Fibroblast of lung (primary cell): Measurements from ENCODE around the gene PXYLP1.

Source experiments
- EZH2 ChIP-seq: IDR thresholded peaks from 2 replicates; pipeline ENCODE4 v1.5.1; 2012; ENCODE audit warnings: low read length, control low read depth, mild to moderate bottlenecking; ENCODE audit errors: missing control alignments
- TF ChIP-seq, protein P1 (sequence below), 2 donors: IDR thresholded peaks in 1 of 2; conservative IDR thresholded peaks in 1 of 2; 1 replicate in 1 of 2; 2 replicates in 1 of 2; pipeline ENCODE4 v1.5.1; 2011 to 2012; ENCODE audit warnings: low read length in 2 of 2, control low read depth in 1 of 2, inconsistent platforms in 1 of 2, low read depth in 1 of 2, mild to moderate bottlenecking in 1 of 2

DNA sequence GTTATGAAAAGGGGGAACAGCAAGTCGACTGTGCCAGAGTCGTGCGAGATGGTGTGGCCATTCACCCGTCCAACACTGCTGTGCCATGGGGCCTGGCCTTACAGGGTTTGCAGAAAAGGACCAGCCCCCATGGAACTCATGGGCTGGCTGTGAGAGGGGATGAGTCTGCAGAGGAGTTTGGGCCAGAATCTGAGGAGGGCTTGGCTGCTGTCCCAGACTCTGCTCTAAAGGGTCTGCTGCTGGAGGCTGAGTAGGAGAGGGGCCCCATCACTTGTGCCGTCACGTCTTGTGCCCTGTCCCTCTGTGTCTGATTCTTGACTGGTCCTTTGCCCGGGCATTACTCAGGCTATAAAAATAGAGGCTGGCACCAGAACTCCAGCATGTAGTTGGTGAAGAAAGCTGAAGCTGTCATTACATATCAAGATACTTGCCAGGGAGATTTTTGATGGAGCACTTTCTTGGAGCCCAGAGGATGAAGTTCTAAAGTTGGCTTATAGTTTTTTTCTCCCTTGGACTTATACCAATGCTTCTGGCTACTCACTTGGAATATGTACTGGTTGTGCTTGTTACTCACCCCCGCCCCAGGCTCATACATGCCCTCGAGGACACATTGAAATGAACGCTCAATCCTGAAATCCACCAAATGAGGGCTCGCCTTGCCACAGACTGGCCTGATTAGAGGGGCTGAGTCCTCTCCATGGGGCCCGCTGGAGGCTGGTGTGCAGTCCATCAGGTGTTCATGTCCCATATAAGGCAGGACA, 10.2 kb downstream of the PXYLP1 start:
- TF ChIP-seq, protein P1, sequence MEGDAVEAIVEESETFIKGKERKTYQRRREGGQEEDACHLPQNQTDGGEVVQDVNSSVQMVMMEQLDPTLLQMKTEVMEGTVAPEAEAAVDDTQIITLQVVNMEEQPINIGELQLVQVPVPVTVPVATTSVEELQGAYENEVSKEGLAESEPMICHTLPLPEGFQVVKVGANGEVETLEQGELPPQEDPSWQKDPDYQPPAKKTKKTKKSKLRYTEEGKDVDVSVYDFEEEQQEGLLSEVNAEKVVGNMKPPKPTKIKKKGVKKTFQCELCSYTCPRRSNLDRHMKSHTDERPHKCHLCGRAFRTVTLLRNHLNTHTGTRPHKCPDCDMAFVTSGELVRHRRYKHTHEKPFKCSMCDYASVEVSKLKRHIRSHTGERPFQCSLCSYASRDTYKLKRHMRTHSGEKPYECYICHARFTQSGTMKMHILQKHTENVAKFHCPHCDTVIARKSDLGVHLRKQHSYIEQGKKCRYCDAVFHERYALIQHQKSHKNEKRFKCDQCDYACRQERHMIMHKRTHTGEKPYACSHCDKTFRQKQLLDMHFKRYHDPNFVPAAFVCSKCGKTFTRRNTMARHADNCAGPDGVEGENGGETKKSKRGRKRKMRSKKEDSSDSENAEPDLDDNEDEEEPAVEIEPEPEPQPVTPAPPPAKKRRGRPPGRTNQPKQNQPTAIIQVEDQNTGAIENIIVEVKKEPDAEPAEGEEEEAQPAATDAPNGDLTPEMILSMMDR (conservative IDR thresholded peaks at IDR 0.05 in 1 of 2, IDR thresholded peaks at IDR 0.05 in 1 of 2; ENCODE audit: low read depth in 1 of 2, low read length in 2 of 2) = no peak
- no peak for TF ChIP-seq EZH2
